ENCODE results near the gene APOBEC2.

Gene APOBEC2

GRCh38 chr6:41051873-41052272 lies 1.1 kb upstream of the APOBEC2 start:
- intact Hi-C loops (cut with DNase I), result no loop called here
- DNase-seq, result no peak

GRCh38 chr6:41054511-41054910 lies 1.5 kb downstream of the APOBEC2 start:
- no peak for DNase-seq
- intact Hi-C loops (cut with DNase I), result no loop called here

GRCh38 chr6:41055149-41055548 lies 2.1 kb downstream of the APOBEC2 start:
- DNase-seq, result no peak
- intact Hi-C loops (cut with DNase I), result no loop called here

GRCh38 chr6:41056768-41057490 lies 3.9 kb downstream of the APOBEC2 start:
- DNase-seq, result no peak
- intact Hi-C loops (cut with DNase I), result no loop called here

- no peak for DNase-seq
- intact Hi-C loops (cut with DNase I), result no loop called here
Measured at GRCh38 chr6:41058783-41059181, 5.8 kb downstream of the APOBEC2 start.

GRCh38 chr6:41059556-41059955 lies 6.6 kb downstream of the APOBEC2 start:
- intact Hi-C loops (cut with DNase I), result no loop called here
- DNase-seq, result no peak

GRCh38 chr6:41061196-41061726 lies 8.3 kb downstream of the APOBEC2 start:
- no peak for DNase-seq
- intact Hi-C loops (cut with DNase I), result no loop called here

GRCh38 chr6:41062056-41062455 lies 9.1 kb downstream of the APOBEC2 start:
- intact Hi-C loops (cut with DNase I), result no loop called here
- DNase-seq, result no peak

GRCh38 chr6:41063884-41064285 lies 10.9 kb downstream of the APOBEC2 start:
- no peak for DNase-seq
- intact Hi-C loops (cut with DNase I), result no loop called here

- intact Hi-C loops (cut with DNase I), result no loop called here
- no peak for DNase-seq
Measured at GRCh38 chr6:41064841-41065240, 11.8 kb downstream of the APOBEC2 start.

GRCh38 chr6:41065550-41066026 lies 12.6 kb downstream of the APOBEC2 start:
- no peak for DNase-seq
- intact Hi-C loops (cut with DNase I), result no loop called here

GRCh38 chr6:41066867-41067304 lies 13.9 kb downstream of the APOBEC2 start:
- intact Hi-C loops (cut with DNase I), result no loop called here
- peak; percentile 38 to 89 (median 78) for DNase-seq

GRCh38 chr6:41071501-41071922 lies 18.5 kb downstream of the APOBEC2 start:
- intact Hi-C loops (cut with DNase I), result no loop called here

GRCh38 chr6:41071923-41072835 lies 19.2 kb downstream of the APOBEC2 start, which contains the start of gene OARD1:
OARD1 (minus strand) TSS chr6:41072356; CDS start chr6:41071634, 722 bp downstream.
- intact Hi-C loops (cut with DNase I), result no loop called here
- DNase-seq, result peak; percentile 96 to 100 (median 99)

More at GRCh38 chr6:41071501-41071922, 18.5 kb downstream of the APOBEC2 start:
- peak in 28 of 42 donors; percentile 68 to 93 (median 83) for DNase-seq

GRCh38 chr6:41072836-41073202 lies 19.8 kb downstream of the APOBEC2 start, which contains the start of gene NFYA:
NFYA (plus strand) TSS chr6:41072974; CDS start chr6:41079090, 6,116 bp downstream.
- intact Hi-C loops (cut with DNase I), result no loop called here
- peak in 5 of 42 donors; percentile 97 to 99 (median 99) for DNase-seq

GRCh38 chr6:41073203-41073967 lies 20.4 kb downstream of the APOBEC2 start:
- intact Hi-C loops (cut with DNase I), result no loop called here
- peak; percentile 46 to 86 (median 76) for DNase-seq

- intact Hi-C loops (cut with DNase I), result no loop called here
- DNase-seq, result no peak
Measured at GRCh38 chr6:41073968-41074691, 21.1 kb downstream of the APOBEC2 start.
